Choroid plexus epithelial cell (primary cell): ENCODE results near the gene STARD5.
"Not testable (repeated sequence)": the region's sequence is repeated elsewhere in the genome, so short reads cannot be mapped to it uniquely, and the experiment has no call there.

Experiments
- DNase-seq: peaks from one replicate; pipeline ENCODE4 v3.0.0-alpha.2; 2010; ENCODE audit warnings: low read depth
- H3K4me3 ChIP-seq: 2 replicates; pipeline ENCODE4 v1.5.1; 2011; ENCODE audit warnings: low read depth, mild to moderate bottlenecking, control low read depth, low read length, moderate library complexity
- TF ChIP-seq, protein P1 (sequence below): conservative IDR thresholded peaks from 2 replicates; pipeline ENCODE4 v1.5.1; 2011; ENCODE audit warnings: low read depth, mild to moderate bottlenecking, control low read depth, inconsistent platforms, low read length, moderate library complexity

STARD5 gene

DNA sequence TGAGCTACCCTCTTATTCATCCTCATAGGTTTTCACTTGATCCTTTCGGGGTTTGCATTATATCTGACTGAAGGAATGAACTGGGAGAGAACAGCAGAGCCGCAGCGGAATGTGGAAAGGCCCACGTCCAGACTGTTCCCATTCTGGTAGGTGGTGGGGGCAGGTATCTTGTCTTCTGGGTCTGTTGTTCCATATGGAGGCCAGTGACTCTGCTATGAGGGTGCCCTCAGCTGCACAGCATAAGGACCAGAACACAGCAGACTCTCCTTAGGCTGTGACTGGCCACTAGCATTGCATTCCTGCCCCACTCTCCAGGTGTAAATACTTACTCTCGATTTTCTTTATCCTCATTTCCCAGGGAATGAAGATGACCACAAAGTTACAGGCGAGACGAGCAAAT, 38.0 kb upstream of the STARD5 start:
- no peak overlapping the region for H3K4me3 ChIP-seq
- TF ChIP-seq, protein P1, sequence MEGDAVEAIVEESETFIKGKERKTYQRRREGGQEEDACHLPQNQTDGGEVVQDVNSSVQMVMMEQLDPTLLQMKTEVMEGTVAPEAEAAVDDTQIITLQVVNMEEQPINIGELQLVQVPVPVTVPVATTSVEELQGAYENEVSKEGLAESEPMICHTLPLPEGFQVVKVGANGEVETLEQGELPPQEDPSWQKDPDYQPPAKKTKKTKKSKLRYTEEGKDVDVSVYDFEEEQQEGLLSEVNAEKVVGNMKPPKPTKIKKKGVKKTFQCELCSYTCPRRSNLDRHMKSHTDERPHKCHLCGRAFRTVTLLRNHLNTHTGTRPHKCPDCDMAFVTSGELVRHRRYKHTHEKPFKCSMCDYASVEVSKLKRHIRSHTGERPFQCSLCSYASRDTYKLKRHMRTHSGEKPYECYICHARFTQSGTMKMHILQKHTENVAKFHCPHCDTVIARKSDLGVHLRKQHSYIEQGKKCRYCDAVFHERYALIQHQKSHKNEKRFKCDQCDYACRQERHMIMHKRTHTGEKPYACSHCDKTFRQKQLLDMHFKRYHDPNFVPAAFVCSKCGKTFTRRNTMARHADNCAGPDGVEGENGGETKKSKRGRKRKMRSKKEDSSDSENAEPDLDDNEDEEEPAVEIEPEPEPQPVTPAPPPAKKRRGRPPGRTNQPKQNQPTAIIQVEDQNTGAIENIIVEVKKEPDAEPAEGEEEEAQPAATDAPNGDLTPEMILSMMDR = no peak
- DNase-seq = no peak

GRCh38 chr15:81360491-81360890, 36.5 kb upstream of the STARD5 start:
- no peak overlapping the region for H3K4me3 ChIP-seq
- DNase-seq = no peak
- TF ChIP-seq, protein P1 = no peak

DNA sequence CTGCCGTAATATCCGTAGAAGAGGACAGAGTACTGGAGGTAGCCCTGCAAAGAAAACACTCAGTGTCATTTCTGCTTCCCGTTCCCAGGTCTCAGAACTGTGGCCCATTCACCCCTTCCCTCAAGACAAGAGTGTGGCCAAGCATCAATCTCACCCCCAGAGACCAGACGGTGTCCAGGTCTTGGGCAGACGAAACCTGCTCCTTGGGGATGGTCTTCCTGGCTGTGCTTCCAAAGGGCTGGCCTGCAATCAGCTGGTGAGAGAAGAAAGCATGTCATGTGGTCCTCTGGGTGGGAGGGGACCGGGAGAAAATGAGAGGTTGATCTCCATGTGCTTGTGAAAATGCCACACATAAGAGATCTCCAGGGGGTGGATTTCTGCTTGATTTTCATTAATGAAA, 34.3 kb upstream of the STARD5 start:
- no peak overlapping the region for H3K4me3 ChIP-seq
- no peak for DNase-seq
- TF ChIP-seq, protein P1 = no peak

DNA sequence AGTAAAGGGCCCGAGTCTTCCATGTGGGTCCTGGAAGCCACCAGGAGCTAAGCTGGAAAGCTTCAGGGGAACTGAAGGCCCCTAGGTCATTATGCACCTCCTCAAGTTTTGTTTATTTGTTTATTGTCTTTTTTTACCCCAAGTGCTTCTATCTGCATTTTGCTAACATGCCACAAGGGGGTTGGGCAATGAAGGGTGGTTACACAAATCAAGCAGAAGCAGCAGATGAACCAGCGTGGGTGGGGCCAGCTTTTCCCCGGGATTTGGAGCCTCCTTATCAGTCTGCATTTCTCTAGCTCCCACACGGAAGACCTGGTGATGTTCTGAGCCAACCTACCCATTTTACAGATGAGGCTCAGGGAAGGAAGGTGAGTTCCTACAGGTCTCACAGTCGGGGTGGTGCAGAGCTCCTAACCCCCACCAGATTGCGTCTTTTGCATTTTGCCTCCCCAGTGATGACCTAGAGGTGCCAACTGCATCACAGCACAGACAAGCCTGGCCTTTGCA, 33.3 kb upstream of the STARD5 start:
- TF ChIP-seq, protein P1 = peak; percentile 38

DNA sequence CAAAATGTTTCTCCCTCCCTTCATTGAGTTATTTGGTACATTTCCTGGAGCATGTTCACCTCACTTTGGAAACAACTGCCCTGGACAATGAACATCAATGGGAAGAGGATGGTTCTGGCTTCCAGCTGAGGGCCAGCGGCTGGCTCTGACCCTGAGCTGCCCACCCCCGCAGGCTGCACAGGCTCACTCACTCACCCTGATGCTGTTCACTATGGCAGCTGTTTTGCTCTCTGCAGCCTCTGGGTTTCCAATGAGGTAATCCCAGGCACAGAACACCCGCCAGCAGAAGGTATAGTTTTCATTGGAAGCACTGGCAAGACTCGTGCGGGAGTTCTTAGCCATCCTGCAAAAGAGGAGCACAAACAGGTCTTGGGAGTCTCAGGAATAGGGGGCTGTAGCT, 32.3 kb upstream of the STARD5 start:
- no peak overlapping the region for H3K4me3 ChIP-seq
- no peak for DNase-seq
- TF ChIP-seq, protein P1 = no peak

More for the DNA sequence above, 33.3 kb upstream of the STARD5 start:
- peak; percentile 7 for DNase-seq
- no peak overlapping the region for H3K4me3 ChIP-seq

DNA sequence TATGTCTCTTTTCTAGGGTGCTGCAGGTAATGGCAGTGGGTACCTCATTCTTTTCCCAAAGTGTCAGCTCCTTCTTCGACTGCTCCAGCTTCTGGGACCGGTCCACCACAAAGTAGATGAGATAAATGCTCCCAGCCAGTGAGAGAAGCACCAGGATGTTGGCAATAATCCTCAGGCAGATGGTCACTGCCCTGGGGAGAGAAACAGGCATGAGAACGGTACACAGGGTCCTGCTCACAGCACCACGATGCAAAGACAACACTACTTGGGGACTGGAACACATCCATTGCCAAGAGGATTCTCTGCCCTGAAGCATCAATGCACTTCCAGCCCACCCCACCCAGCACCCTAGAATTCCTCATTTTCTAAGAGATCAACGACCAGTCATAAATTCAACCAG, 27.7 kb upstream of the STARD5 start:
- TF ChIP-seq, protein P1 = no peak
- DNase-seq = no peak
- no peak overlapping the region for H3K4me3 ChIP-seq

GRCh38 chr15:81349271-81349670, 25.3 kb upstream of the STARD5 start:
- no peak for DNase-seq
- no peak overlapping the region for H3K4me3 ChIP-seq
- TF ChIP-seq, protein P1 = no peak

DNA sequence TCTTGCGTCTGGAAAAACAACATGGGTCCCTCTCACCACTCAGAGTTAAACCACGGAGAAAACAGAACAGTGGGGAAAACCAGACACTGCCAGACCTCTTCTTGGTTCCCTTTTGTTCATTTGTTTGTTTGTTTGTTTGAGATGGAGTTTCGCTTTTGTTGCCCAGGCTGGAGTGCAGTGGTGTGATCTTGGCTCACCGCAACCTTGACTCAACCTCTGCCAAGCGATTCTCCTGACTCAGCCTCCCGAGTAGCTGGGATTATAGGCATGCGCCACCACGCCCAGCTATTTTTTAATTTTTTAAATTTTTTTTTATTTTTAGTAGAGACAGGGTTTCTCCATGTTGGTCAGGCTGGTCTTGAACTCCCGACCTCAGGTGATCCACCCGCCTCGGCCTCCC, 24.8 kb upstream of the STARD5 start:
- DNase-seq = not testable (repeated sequence)

More for the DNA sequence above, 24.8 kb upstream of the STARD5 start:
- not testable (repeated sequence) for H3K4me3 ChIP-seq
